Measurements from ENCODE around the gene TMEM63C. TPM values are rescaled to one million over a fixed set of nuclear protein-coding genes. Genes with fewer than 3 reads are reported as not detected.

The TMEM63C gene
- total and polyA plus RNA-seq, 2 donors (not counting 1 experiment from before 2014, with no cell fraction given), result 0.63 to 3.2 TPM

DNA sequence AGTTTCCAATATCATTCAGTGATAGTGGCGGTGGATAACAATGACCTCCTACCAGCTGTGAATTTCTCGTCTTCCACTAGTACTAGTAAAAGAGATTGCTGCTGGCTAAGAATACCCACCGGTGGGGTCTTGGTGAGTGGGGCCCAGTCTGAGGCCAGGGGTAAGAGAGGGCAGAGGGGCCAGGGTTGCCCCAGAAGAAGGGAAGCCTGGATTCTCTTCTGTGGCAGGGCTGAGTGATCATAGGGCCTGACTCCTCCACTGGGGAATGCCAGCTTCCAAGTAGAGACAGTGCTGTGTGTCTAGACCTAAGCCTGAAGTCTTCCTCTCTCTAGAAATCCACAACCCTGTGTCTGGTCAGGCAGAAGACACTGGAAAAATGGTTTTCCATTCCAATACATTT is 5.8 kb upstream of the TMEM63C start:
- Mint-ChIP-seq H3K27ac (no peak overlapping the region), H3K4me3 (no peak overlapping the region), H3K9me3 (ENCODE audit: insufficient read depth) (peaks cover 2% of the 10 kb centered on the region), H3K4me1 (no peaks in the 10 kb centered on the region), H3K27me3 (peaks cover 25% of the 10 kb centered on the region)
- TF ChIP-seq, protein P1, sequence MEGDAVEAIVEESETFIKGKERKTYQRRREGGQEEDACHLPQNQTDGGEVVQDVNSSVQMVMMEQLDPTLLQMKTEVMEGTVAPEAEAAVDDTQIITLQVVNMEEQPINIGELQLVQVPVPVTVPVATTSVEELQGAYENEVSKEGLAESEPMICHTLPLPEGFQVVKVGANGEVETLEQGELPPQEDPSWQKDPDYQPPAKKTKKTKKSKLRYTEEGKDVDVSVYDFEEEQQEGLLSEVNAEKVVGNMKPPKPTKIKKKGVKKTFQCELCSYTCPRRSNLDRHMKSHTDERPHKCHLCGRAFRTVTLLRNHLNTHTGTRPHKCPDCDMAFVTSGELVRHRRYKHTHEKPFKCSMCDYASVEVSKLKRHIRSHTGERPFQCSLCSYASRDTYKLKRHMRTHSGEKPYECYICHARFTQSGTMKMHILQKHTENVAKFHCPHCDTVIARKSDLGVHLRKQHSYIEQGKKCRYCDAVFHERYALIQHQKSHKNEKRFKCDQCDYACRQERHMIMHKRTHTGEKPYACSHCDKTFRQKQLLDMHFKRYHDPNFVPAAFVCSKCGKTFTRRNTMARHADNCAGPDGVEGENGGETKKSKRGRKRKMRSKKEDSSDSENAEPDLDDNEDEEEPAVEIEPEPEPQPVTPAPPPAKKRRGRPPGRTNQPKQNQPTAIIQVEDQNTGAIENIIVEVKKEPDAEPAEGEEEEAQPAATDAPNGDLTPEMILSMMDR (IDR thresholded peaks at IDR 0.05), result no peak
- TF ChIP-seq EZH2 (IDR thresholded peaks at IDR 0.05; ENCODE audit: borderline replicate concordance, insufficient read depth, low read depth, low read length, poor library complexity, severe bottlenecking), result no peak
- H3K4me1 ChIP-seq (ENCODE audit: control insufficient read depth in 2 of 2, insufficient read depth in 2 of 2, low read length in 2 of 2), result peaks cover 0 to under 1% of the 10 kb centered on the region in 2 donors
- POLR2A ChIA-PET, result no interaction called here
- H2AFZ ChIP-seq (ENCODE audit: insufficient read depth, low read depth, low read length, poor library complexity, severe bottlenecking), result no peak overlapping the region
- H3K9me3 ChIP-seq (ENCODE audit: control extremely low read depth in 1 of 3, control insufficient read depth in 2 of 3, insufficient read depth in 1 of 3, low read length in 2 of 3), result peaks cover 0 to 4% (median 1%) of the 10 kb centered on the region in 3 donors
- H3K27me3 ChIP-seq (replicated peaks in 1 of 4; ENCODE audit: control extremely low read depth in 1 of 4, control insufficient read depth in 3 of 4, insufficient read depth in 4 of 4, low read length in 3 of 4), result no peaks in the 10 kb centered on the region
- no peak overlapping the region for H3K27ac ChIP-seq (ENCODE audit: low read length in 2 of 2)
- H3K79me2 ChIP-seq (ENCODE audit: control insufficient read depth, insufficient read depth, low read length), result no peaks in the 10 kb centered on the region
- no peak for DNase-seq
- H4K20me1 ChIP-seq (ENCODE audit: control insufficient read depth, insufficient read depth, low read length, poor library complexity, severe bottlenecking), result no peaks in the 10 kb centered on the region
- H3K4me3 ChIP-seq (ENCODE audit: control extremely low read depth in 1 of 5, extremely low read depth in 1 of 5, insufficient read depth in 1 of 5, low read depth in 2 of 5, low read length in 4 of 5), result no peak overlapping the region
- no peaks in the 10 kb centered on the region for H3K36me3 ChIP-seq (replicated peaks in 1 of 2; ENCODE audit: control extremely low read depth in 1 of 2, control insufficient read depth in 1 of 2, extremely low read depth in 1 of 2, insufficient read depth in 2 of 2, low read length in 1 of 2)
- H3K4me2 ChIP-seq (replicated peaks; ENCODE audit: low read depth, low read length, poor library complexity, severe bottlenecking), result no peak overlapping the region
- WGBS (ENCODE audit: insufficient coverage), result 93% methylated on average over 3 of the region's 3 CpGs
- CTCF ChIA-PET, result no interaction called here
- no peak overlapping the region for H3K9ac ChIP-seq (ENCODE audit: low read length)
- intact Hi-C loops (cut with micrococcal nuclease), result no loop called here
- ATAC-seq (ENCODE audit: low read depth), result no peak

DNA sequence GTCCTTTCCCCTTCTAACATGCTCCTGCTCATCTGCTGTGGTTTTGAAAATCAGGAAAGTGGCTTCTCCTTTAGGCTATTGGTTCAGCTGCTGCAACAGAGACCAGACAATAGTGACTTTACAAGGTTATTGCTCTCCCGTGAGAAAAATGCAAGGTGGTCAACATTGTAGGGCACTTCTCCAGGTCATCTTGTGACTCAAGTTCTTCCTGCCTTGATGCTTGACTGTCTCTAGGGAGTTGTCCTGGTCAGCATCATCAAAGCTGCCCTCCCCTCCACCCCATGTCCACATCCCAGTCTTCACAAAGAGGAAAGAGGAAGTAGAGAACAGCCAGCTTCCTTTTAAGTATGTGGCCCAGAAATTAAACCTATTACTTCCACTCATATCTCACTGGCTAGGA is 3.9 kb upstream of the TMEM63C start:
- no peaks in the 10 kb centered on the region for H3K9me3 Mint-ChIP-seq (ENCODE audit: insufficient read depth)
- H3K79me2 ChIP-seq (ENCODE audit: control insufficient read depth, insufficient read depth, low read length), result no peaks in the 10 kb centered on the region
- peaks cover 27% of the 10 kb centered on the region for H3K27me3 Mint-ChIP-seq
- ATAC-seq (ENCODE audit: low read depth) (no peak), DNase-seq (no peak)
- intact Hi-C loops (cut with micrococcal nuclease), result no loop called here
- H3K4me1 Mint-ChIP-seq, result peaks cover 11% of the 10 kb centered on the region
- TF ChIP-seq, protein P1 (IDR thresholded peaks at IDR 0.05), result no peak
- TF ChIP-seq EZH2 (IDR thresholded peaks at IDR 0.05; ENCODE audit: borderline replicate concordance, insufficient read depth, low read depth, low read length, poor library complexity, severe bottlenecking), result no peak
- H3K27ac Mint-ChIP-seq, result no peak overlapping the region
- peaks cover 0 to 16% (median 3%) of the 10 kb centered on the region in 4 experiments for H3K27me3 ChIP-seq (replicated peaks in 1 of 4; ENCODE audit: control extremely low read depth in 1 of 4, control insufficient read depth in 3 of 4, insufficient read depth in 4 of 4, low read length in 3 of 4)
- ChIA-PET CTCF (no interaction called here), POLR2A (no interaction called here)
- peaks cover 0 to 3% (median 0%) of the 10 kb centered on the region in 3 donors for H3K9me3 ChIP-seq (ENCODE audit: control extremely low read depth in 1 of 3, control insufficient read depth in 2 of 3, insufficient read depth in 1 of 3, low read length in 2 of 3)
- H3K4me3 ChIP-seq (ENCODE audit: control extremely low read depth in 1 of 5, extremely low read depth in 1 of 5, insufficient read depth in 1 of 5, low read depth in 2 of 5, low read length in 4 of 5), result no peak overlapping the region
- H3K4me1 ChIP-seq (ENCODE audit: control insufficient read depth in 2 of 2, insufficient read depth in 2 of 2, low read length in 2 of 2), result peaks cover 16 to 19% of the 10 kb centered on the region in 2 donors
- WGBS (ENCODE audit: insufficient coverage), result 38% methylated on average over 1 of the region's 1 CpG
- H3K36me3 ChIP-seq (replicated peaks in 1 of 2; ENCODE audit: control extremely low read depth in 1 of 2, control insufficient read depth in 1 of 2, extremely low read depth in 1 of 2, insufficient read depth in 2 of 2, low read length in 1 of 2), result no peaks in the 10 kb centered on the region
- no peak overlapping the region for H3K4me2 ChIP-seq (replicated peaks; ENCODE audit: low read depth, low read length, poor library complexity, severe bottlenecking)
- no peak overlapping the region for H3K9ac ChIP-seq (ENCODE audit: low read length)
- no peak overlapping the region for H3K4me3 Mint-ChIP-seq
- no peak overlapping the region for H3K27ac ChIP-seq (ENCODE audit: low read length in 2 of 2)
- no peaks in the 10 kb centered on the region for H4K20me1 ChIP-seq (ENCODE audit: control insufficient read depth, insufficient read depth, low read length, poor library complexity, severe bottlenecking)
- no peak overlapping the region for H2AFZ ChIP-seq (ENCODE audit: insufficient read depth, low read depth, low read length, poor library complexity, severe bottlenecking)
